Smooth muscle cell of bladder (primary cell): ENCODE data around the gene ZNF780B. TPM values are rescaled to one million over a fixed set of nuclear protein-coding genes. Genes with fewer than 3 reads are reported as not detected.

Experiments used
- total RNA-seq: library from RNA; depleted of rRNA; stranded (reverse); fragments of >200 nt; gene quantifications from 2 replicates; pipeline ENCODE4 v1.2.3, GENCODE V29; 2014

The ZNF780B gene
- total RNA-seq, result 13.7 and 15.4 TPM in 2 replicates

GRCh38 chr19:40055832-40056504 is at the start of gene ZNF780B:
Gene ZNF780B (minus strand): TSS chr19:40056231. CDS start chr19:40050332, 5,899 bp downstream.

GRCh38 chr19:40090241-40091204 is 34.5 kb upstream of the ZNF780B start, which contains the start of gene ZNF780A:
Gene ZNF780A (minus strand): TSS chr19:40090943. CDS start chr19:40084753, 6,190 bp downstream.

GRCh38 chr19:39996811-39997637 is 59.0 kb downstream of the ZNF780B start, which contains the start of gene ZNF546:
Gene ZNF546 (plus strand): TSS chr19:39997060. CDS start chr19:39998327, 1,267 bp downstream.

Other genes with a start within 250 kb of the ZNF780B start
- 7.7 and 9.3 TPM in 2 replicates for gene DYRK1B, start 222.1 kb downstream of the ZNF780B start, total RNA-seq
- 157 and 234 TPM in 2 replicates for gene FBL, start 209.9 kb downstream of the ZNF780B start, total RNA-seq
- 0.14 and 0.65 TPM in 2 replicates for gene FCGBP, start 121.6 kb downstream of the ZNF780B start, total RNA-seq
- gene PSMC4, start 85.1 kb downstream of the ZNF780B start, total RNA-seq, result 90.0 and 92.2 TPM in 2 replicates
- gene ZNF546, start 59.2 kb downstream of the ZNF780B start, total RNA-seq, result 6.0 and 11.2 TPM in 2 replicates
- gene ZNF780A, start 34.7 kb upstream of the ZNF780B start, total RNA-seq, result 13.4 and 15.3 TPM in 2 replicates
- gene MAP3K10, start 135.2 kb upstream of the ZNF780B start, total RNA-seq, result 5.0 and 7.6 TPM in 2 replicates
- not detected in 2 replicates for gene TTC9B, start 162.2 kb upstream of the ZNF780B start, total RNA-seq
- 0.14 and 0.28 TPM in 2 replicates for gene CCNP, start 170.5 kb upstream of the ZNF780B start, total RNA-seq
- 63.0 and 79.1 TPM in 2 replicates for gene AKT2, start 229.1 kb upstream of the ZNF780B start, total RNA-seq